Coronary artery (tissue), 2 donors: Measurements from ENCODE around the gene SLC41A3.

Experiments
- DNase-seq: peaks from one replicate; pipeline ENCODE4 v3.0.0-alpha.2; 2017; ENCODE audit warnings: low spot score
- H3K27ac ChIP-seq, 2 donors: fragments of 200-600 bp; sonication (generic); one replicate each; pipeline ENCODE4 v1.5.1; 2016 to 2019
- H3K4me3 ChIP-seq: fragments of 200-600 bp; sonication (generic); 2 replicates; pipeline ENCODE4 v1.5.1; 2016; ENCODE audit warnings: mild to moderate bottlenecking, moderate library complexity
- CTCF ChIP-seq: fragments of 200-600 bp; sonication (generic); IDR thresholded peaks from one replicate; pipeline ENCODE4 v1.5.1; 2019; ENCODE audit warnings: antibody characterized with exemption

Gene SLC41A3

GRCh38 chr3:126036056-126036549 lies 47.8 kb downstream of the SLC41A3 start:
- DNase-seq = peak; percentile 40
- Histone ChIP-seq H3K27ac (no peak overlapping the region), H3K4me3 (no peak overlapping the region)
- no peak for TF ChIP-seq CTCF

- TF ChIP-seq CTCF = no peak
- Histone ChIP-seq H3K4me3 (no peak overlapping the region), H3K27ac (no peak overlapping the region)
- no peak for DNase-seq
Observed at GRCh38 chr3:126035362-126036050, 48.4 kb downstream of the SLC41A3 start.

GRCh38 chr3:126034481-126035361 lies 49.2 kb downstream of the SLC41A3 start:
- TF ChIP-seq CTCF = no peak
- H3K27ac ChIP-seq = no peak overlapping the region
- H3K4me3 ChIP-seq = no peak overlapping the region
- peak; percentile 57 for DNase-seq

- Histone ChIP-seq H3K27ac (no peak overlapping the region), H3K4me3 (no peak overlapping the region)
- peak; percentile 14 for DNase-seq
- TF ChIP-seq CTCF = no peak
Observed at GRCh38 chr3:126033765-126034164, 50.2 kb downstream of the SLC41A3 start.

GRCh38 chr3:126033051-126033745 lies 50.7 kb downstream of the SLC41A3 start:
- TF ChIP-seq CTCF = no peak
- H3K27ac ChIP-seq = no peak overlapping the region
- DNase-seq = peak; percentile 22
- H3K4me3 ChIP-seq = no peak overlapping the region

GRCh38 chr3:126031981-126032471 lies 51.9 kb downstream of the SLC41A3 start:
- TF ChIP-seq CTCF = no peak
- Histone ChIP-seq H3K4me3 (no peak overlapping the region), H3K27ac (no peak overlapping the region)
- DNase-seq = peak; percentile 26
